ENCODE measurements around the gene ANKS1B.

Gene ANKS1B

DNA sequence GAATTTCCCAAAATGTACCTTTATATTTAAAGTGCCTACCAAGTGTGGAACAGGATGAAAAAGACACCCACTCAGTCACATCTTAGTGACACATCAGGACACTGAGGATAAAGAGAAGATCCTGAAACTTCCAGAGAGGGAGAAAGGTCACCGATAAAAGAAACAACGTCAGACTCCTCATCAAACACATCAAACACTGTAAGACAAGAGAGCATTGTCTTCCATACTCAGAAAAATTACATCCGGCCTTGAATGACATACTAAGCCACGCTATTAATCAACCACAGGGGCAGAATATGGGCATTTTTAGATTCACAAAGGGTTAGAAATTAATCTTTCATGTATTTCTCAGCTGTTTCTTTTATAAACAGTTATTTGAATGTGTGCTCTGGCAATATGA lies 849.4 kb downstream of the ANKS1B start:
- TF ChIP-seq, protein P1, sequence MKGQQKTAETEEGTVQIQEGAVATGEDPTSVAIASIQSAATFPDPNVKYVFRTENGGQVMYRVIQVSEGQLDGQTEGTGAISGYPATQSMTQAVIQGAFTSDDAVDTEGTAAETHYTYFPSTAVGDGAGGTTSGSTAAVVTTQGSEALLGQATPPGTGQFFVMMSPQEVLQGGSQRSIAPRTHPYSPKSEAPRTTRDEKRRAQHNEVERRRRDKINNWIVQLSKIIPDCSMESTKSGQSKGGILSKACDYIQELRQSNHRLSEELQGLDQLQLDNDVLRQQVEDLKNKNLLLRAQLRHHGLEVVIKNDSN (IDR thresholded peaks at IDR 0.05) = no peak
- TF ChIP-seq CREB1 (IDR thresholded peaks at IDR 0.05; ENCODE audit: low read depth) = no peak
- TF ChIP-seq ZBTB7A (IDR thresholded peaks at IDR 0.05; ENCODE audit: low read depth) = no peak
- no peak for TF ChIP-seq RAD21 (IDR thresholded peaks at IDR 0.05; ENCODE audit: low read depth)
- TF ChIP-seq, protein P2, sequence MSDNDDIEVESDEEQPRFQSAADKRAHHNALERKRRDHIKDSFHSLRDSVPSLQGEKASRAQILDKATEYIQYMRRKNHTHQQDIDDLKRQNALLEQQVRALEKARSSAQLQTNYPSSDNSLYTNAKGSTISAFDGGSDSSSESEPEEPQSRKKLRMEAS (IDR thresholded peaks at IDR 0.05) = no peak
- TF ChIP-seq, protein P3, sequence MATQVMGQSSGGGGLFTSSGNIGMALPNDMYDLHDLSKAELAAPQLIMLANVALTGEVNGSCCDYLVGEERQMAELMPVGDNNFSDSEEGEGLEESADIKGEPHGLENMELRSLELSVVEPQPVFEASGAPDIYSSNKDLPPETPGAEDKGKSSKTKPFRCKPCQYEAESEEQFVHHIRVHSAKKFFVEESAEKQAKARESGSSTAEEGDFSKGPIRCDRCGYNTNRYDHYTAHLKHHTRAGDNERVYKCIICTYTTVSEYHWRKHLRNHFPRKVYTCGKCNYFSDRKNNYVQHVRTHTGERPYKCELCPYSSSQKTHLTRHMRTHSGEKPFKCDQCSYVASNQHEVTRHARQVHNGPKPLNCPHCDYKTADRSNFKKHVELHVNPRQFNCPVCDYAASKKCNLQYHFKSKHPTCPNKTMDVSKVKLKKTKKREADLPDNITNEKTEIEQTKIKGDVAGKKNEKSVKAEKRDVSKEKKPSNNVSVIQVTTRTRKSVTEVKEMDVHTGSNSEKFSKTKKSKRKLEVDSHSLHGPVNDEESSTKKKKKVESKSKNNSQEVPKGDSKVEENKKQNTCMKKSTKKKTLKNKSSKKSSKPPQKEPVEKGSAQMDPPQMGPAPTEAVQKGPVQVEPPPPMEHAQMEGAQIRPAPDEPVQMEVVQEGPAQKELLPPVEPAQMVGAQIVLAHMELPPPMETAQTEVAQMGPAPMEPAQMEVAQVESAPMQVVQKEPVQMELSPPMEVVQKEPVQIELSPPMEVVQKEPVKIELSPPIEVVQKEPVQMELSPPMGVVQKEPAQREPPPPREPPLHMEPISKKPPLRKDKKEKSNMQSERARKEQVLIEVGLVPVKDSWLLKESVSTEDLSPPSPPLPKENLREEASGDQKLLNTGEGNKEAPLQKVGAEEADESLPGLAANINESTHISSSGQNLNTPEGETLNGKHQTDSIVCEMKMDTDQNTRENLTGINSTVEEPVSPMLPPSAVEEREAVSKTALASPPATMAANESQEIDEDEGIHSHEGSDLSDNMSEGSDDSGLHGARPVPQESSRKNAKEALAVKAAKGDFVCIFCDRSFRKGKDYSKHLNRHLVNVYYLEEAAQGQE (IDR thresholded peaks at IDR 0.05; ENCODE audit: low read depth) = no peak
- no peak for TF ChIP-seq EGR1 (IDR thresholded peaks at IDR 0.05)

DNA sequence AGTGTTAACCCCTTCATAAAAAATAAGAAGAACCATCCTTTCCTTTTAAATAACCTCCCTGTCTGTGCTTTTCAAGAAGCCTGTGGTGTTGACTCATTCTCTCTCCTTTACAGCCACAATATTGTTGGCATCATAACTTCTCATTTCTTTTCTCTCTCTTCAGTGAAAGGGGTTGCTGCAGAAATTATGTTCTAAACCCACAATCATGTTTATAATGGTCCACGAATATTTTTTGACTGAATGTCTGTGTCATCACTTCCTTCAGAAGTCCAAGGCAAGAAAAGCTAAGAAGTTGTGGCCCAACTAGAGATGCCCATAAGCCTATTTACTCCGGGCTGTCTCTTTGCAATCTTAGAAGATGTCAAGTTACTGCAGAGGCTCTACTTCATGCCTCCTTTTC lies 851.3 kb downstream of the ANKS1B start:
- TF ChIP-seq NFIC (IDR thresholded peaks at IDR 0.05) (no peak), YY1 (IDR thresholded peaks at IDR 0.05; ENCODE audit: low read depth) (no peak), EGR1 (IDR thresholded peaks at IDR 0.05) (no peak), TCF12 (IDR thresholded peaks at IDR 0.05; ENCODE audit: low read depth) (no peak), CEBPB (IDR thresholded peaks at IDR 0.05) (no peak), FOXM1 (IDR thresholded peaks at IDR 0.05; ENCODE audit: borderline replicate concordance, low read depth) (no peak), ZBTB7A (IDR thresholded peaks at IDR 0.05; ENCODE audit: low read depth) (no peak), TEAD4 (IDR thresholded peaks at IDR 0.05) (no peak), EP300 (IDR thresholded peaks at IDR 0.05; ENCODE audit: borderline replicate concordance) (no peak), CREB1 (IDR thresholded peaks at IDR 0.05; ENCODE audit: low read depth) (no peak), TAF1 (IDR thresholded peaks at IDR 0.05; ENCODE audit: low read depth) (no peak)
- TF ChIP-seq, protein P2 (IDR thresholded peaks at IDR 0.05) = no peak
- TF ChIP-seq, protein P1 (IDR thresholded peaks at IDR 0.05) = no peak

DNA sequence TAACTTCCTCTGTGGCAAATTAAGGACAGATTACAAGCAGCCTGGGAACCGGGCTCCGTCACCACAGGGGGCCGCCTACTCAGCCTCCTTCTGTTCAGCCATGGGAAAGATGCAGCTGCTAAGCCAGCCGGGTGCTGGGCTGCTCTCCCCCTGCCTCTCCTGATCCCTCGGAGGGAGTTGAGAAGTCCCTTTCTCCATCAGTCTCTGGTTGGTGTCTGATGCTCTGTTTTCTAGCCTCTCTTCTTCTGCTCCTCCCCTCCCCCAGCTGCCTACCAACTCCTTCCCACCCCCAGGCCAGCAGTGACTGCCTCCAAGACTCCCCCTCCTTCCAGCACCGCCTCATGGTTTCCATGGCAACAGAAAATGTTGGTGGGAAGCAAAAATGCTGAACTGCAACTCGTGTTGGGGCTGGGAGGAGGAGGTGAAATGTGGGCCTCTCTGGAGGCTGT lies 853.0 kb downstream of the ANKS1B start:
- no peak for TF ChIP-seq CEBPB (IDR thresholded peaks at IDR 0.05)
- TF ChIP-seq, protein P2 (IDR thresholded peaks at IDR 0.05) = no peak
- no peak for TF ChIP-seq ZBTB7A (IDR thresholded peaks at IDR 0.05; ENCODE audit: low read depth)

DNA sequence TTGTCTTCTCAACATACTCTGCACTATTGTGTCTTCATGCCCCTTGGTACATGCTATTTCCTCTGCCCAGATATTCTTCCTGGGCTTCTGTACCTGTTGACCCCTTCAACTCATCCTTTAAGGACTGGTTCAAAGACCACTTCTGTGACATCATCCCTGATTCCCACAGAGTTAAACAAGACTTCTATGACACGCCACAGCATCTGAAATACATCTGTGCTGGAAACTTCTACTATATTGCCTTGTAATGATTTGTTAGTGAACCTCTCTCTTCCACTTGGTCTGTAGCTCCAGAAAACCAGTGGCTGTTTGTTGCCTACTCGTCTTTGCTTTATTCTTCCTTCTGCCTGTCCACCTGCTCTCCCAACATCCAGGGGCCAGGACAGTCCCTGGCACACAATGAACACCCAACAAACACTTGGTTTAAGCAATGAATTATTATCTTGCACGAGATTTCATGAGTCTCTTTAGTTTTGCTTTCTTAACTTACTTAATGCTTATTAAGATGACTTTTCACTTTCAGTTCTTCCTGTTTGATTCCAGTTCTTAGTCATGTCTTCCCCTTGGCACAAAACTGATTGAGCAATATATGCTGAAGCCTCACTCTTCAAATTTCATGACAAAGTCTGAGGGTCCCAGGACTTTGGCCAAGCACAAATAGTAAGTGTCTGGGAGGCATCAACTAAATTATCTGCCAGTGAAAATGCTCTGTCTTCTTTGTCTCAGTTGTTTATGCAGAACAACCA lies 853.8 kb downstream of the ANKS1B start:
- TF ChIP-seq, protein P1 (IDR thresholded peaks at IDR 0.05) = no peak
- TF ChIP-seq CEBPB (IDR thresholded peaks at IDR 0.05) = no peak
- no peak for TF ChIP-seq ZBTB7A (IDR thresholded peaks at IDR 0.05; ENCODE audit: low read depth)
- TF ChIP-seq TCF12 (IDR thresholded peaks at IDR 0.05; ENCODE audit: low read depth) = no peak
- TF ChIP-seq NFIC (IDR thresholded peaks at IDR 0.05) = no peak
- no peak for TF ChIP-seq TAF1 (IDR thresholded peaks at IDR 0.05; ENCODE audit: low read depth)
- no peak for TF ChIP-seq YY1 (IDR thresholded peaks at IDR 0.05; ENCODE audit: low read depth)
- no peak for TF ChIP-seq RAD21 (IDR thresholded peaks at IDR 0.05; ENCODE audit: low read depth)
- no peak for TF ChIP-seq CREB1 (IDR thresholded peaks at IDR 0.05; ENCODE audit: low read depth)
- TF ChIP-seq EP300 (IDR thresholded peaks at IDR 0.05; ENCODE audit: borderline replicate concordance) = no peak
- TF ChIP-seq FOXM1 (IDR thresholded peaks at IDR 0.05; ENCODE audit: borderline replicate concordance, low read depth) = no peak
- TF ChIP-seq EGR1 (IDR thresholded peaks at IDR 0.05) = no peak
- TF ChIP-seq, protein P2 (IDR thresholded peaks at IDR 0.05) = no peak
- no peak for TF ChIP-seq TEAD4 (IDR thresholded peaks at IDR 0.05)
- TF ChIP-seq, protein P3 (IDR thresholded peaks at IDR 0.05; ENCODE audit: low read depth) = no peak

DNA sequence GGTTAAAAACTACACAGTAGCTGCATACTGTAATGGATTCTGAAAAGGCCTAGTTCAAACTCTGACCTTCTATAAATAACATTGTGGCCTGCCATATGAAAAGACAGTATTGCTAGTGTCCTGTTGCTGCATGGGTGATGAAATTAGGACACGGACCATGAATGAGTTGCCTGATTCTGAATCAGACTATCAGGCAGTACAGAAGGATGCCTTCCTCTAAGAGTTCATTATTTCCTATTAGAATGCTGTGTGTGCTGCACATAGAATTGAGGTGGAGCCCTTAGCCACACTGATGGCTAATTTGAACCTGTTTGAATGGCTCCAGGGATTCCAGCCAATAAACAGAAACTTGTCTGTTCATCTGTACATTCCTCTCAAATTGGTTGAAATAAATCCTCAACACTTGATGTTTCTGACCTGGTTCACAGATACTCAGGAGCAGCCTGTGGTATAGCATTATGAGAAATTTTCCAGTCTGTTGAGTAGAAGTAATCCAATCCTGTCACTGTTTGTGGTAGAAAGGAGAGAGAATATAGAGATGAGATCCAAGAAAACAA lies 856.4 kb downstream of the ANKS1B start:
- TF ChIP-seq NFIC (IDR thresholded peaks at IDR 0.05) (no peak), TEAD4 (IDR thresholded peaks at IDR 0.05) (no peak), YY1 (IDR thresholded peaks at IDR 0.05; ENCODE audit: low read depth) (no peak), EGR1 (IDR thresholded peaks at IDR 0.05) (no peak), EP300 (IDR thresholded peaks at IDR 0.05; ENCODE audit: borderline replicate concordance) (no peak), CREB1 (IDR thresholded peaks at IDR 0.05; ENCODE audit: low read depth) (no peak), TCF12 (IDR thresholded peaks at IDR 0.05; ENCODE audit: low read depth) (no peak), FOXM1 (IDR thresholded peaks at IDR 0.05; ENCODE audit: borderline replicate concordance, low read depth) (no peak), RAD21 (IDR thresholded peaks at IDR 0.05; ENCODE audit: low read depth) (no peak), TAF1 (IDR thresholded peaks at IDR 0.05; ENCODE audit: low read depth) (no peak), ZBTB7A (IDR thresholded peaks at IDR 0.05; ENCODE audit: low read depth) (no peak), CEBPB (IDR thresholded peaks at IDR 0.05) (no peak)
- TF ChIP-seq, protein P1 (IDR thresholded peaks at IDR 0.05) = no peak
- TF ChIP-seq, protein P2 (IDR thresholded peaks at IDR 0.05) = no peak
- TF ChIP-seq, protein P3 (IDR thresholded peaks at IDR 0.05; ENCODE audit: low read depth) = no peak
